SK-N-SH (cell line): ENCODE measurements around the gene GYPC. TPM values are rescaled to one million over a fixed set of nuclear protein-coding genes. Genes with fewer than 3 reads are reported as not detected.
"Not testable (repeated sequence)": the region's sequence is repeated elsewhere in the genome, so short reads cannot be mapped to it uniquely, and the experiment has no call there.

Source experiments
- CTCF ChIA-PET: fragments of 300-600, 350-600 bp; formaldehyde crosslinking; extraction: SDS; loops from one replicate; lab custom pipeline; 2021; lab: Yijun Ruan, JAX
- POLR2A ChIA-PET: fragments of 350-600 bp; sonication (Branson Sonifier 250); formaldehyde crosslinking; extraction: SDS; loops from one replicate; lab custom pipeline; 2020; ENCODE audit warnings: antibody characterized with exemption, inconsistent platforms; lab: Yijun Ruan, JAX
- DNase-seq: peaks from one replicate; pipeline ENCODE4 v3.0.0; 2012
- H2AFZ ChIP-seq: fragments of 200-600 bp; sonication (generic); 2 replicates; pipeline ENCODE4 v1.8.1; 2016; ENCODE audit warnings: antibody characterized with exemption, mild to moderate bottlenecking, low read depth
- H3F3A ChIP-seq: fragments of 200-600 bp; sonication (generic); replicated peaks from 2 replicates; pipeline ENCODE3; 2016; ENCODE audit warnings: antibody characterized with exemption, mild to moderate bottlenecking; ENCODE audit not compliant: insufficient read depth
- H3K27ac ChIP-seq, 2 experiments: fragments of 200-500 bp in 1 of 2; fragments of 200-600 bp in 1 of 2; sonication (Bioruptor generic) in 1 of 2; sonication (generic), shearing (Covaris generic) in 1 of 2; 2 replicates each; pipeline versions ENCODE4 v1.5.1 to v1.6.1; 2014 to 2016; ENCODE audit warnings: low read depth in 2 of 2, inconsistent platforms in 1 of 2, low read length in 1 of 2, mild to moderate bottlenecking in 1 of 2, mixed read lengths in 1 of 2
- H3K27me3 ChIP-seq: fragments of 200-600 bp; sonication (generic), shearing (Covaris generic); 2 replicates; pipeline ENCODE4 v1.6.1; 2016; ENCODE audit warnings: mixed run types; ENCODE audit not compliant: insufficient read depth
- H3K36me3 ChIP-seq, 2 experiments: fragments of 200-500 bp in 1 of 2; fragments of 200-600 bp in 1 of 2; sonication (Bioruptor generic) in 1 of 2; sonication (generic) in 1 of 2; replicated peaks in 1 of 2; 2 replicates each; pipeline versions ENCODE3 to v1.5.1; 2014 to 2016; ENCODE audit warnings: low read length in 1 of 2, mild to moderate bottlenecking in 1 of 2; ENCODE audit not compliant: insufficient read depth in 2 of 2, control insufficient read depth in 1 of 2
- H3K4me1 ChIP-seq, 2 experiments: fragments of 200-500 bp in 1 of 2; fragments of 200-600 bp in 1 of 2; sonication (Bioruptor generic) in 1 of 2; sonication (generic), shearing (Covaris generic) in 1 of 2; 2 replicates each; pipeline versions ENCODE4 v1.5.1 to v1.6.1; 2014 to 2016; ENCODE audit warnings: low read depth in 1 of 2, low read length in 1 of 2, mixed run types in 1 of 2; ENCODE audit not compliant: insufficient read depth in 2 of 2, control insufficient read depth in 1 of 2
- H3K4me2 ChIP-seq: fragments of 200-600 bp; sonication (generic), shearing (Covaris generic); 2 replicates; pipeline ENCODE4 v1.6.1; 2017; ENCODE audit warnings: mixed run types
- H3K4me3 ChIP-seq, 2 experiments: fragments of 200-500 bp in 1 of 2; fragments of 200-600 bp in 1 of 2; sonication (Bioruptor generic) in 1 of 2; sonication (generic), shearing (Covaris generic) in 1 of 2; 2 replicates each; pipeline versions ENCODE4 v1.5.1 to v1.8.1; 2014 to 2016; ENCODE audit warnings: low read depth in 2 of 2, inconsistent platforms in 1 of 2, low read length in 1 of 2, mild to moderate bottlenecking in 1 of 2, mixed read lengths in 1 of 2, moderate library complexity in 1 of 2
- H3K79me2 ChIP-seq: fragments of 200-600 bp; sonication (generic); 2 replicates; pipeline ENCODE4 v1.8.1; 2017; ENCODE audit warnings: mild to moderate bottlenecking; ENCODE audit not compliant: insufficient read depth
- H3K9ac ChIP-seq: fragments of 200-600 bp; sonication (generic); 2 replicates; pipeline ENCODE4 v1.6.1; 2017; ENCODE audit warnings: mixed run types
- H3K9me2 ChIP-seq: fragments of 200-600 bp; sonication (generic); 2 replicates; pipeline ENCODE4 v1.6.1; 2017; ENCODE audit warnings: mixed run types
- H3K9me3 ChIP-seq: fragments of 200-600 bp; sonication (generic); 2 replicates; pipeline ENCODE4 v1.6.1; 2017; ENCODE audit warnings: mixed run types, mild to moderate bottlenecking, moderate library complexity
- H4K20me1 ChIP-seq: fragments of 200-600 bp; sonication (generic); 2 replicates; pipeline ENCODE4 v1.6.1; 2017; ENCODE audit warnings: mild to moderate bottlenecking, mixed run types; ENCODE audit not compliant: insufficient read depth
- CHD2 ChIP-seq: fragments of 150-350 bp; IDR thresholded peaks from 2 replicates; pipeline ENCODE4 v1.6.1; 2018; ENCODE audit warnings: low read length; ENCODE audit not compliant: partially characterized antibody
- ELF1 ChIP-seq: IDR thresholded peaks from 2 replicates; pipeline ENCODE4 v1.4.0; 2012
- FOSL2 ChIP-seq: IDR thresholded peaks from 2 replicates; pipeline ENCODE4 v1.4.0; 2012; ENCODE audit warnings: low read depth, mild to moderate bottlenecking, moderate library complexity, borderline replicate concordance
- FOXM1 ChIP-seq: IDR thresholded peaks from 2 replicates; pipeline ENCODE4 v1.4.0; 2012; ENCODE audit warnings: low read depth, mild to moderate bottlenecking
- GABPA ChIP-seq: IDR thresholded peaks from 2 replicates; pipeline ENCODE4 v1.4.0; 2012; ENCODE audit warnings: low read depth, mild to moderate bottlenecking
- GATA2 ChIP-seq: sonication (generic); formaldehyde crosslinking; IDR thresholded peaks from 2 replicates; pipeline ENCODE4 v1.5.0; 2020; ENCODE audit warnings: mild to moderate bottlenecking, missing genetic modification reagents
- JUND ChIP-seq: IDR thresholded peaks from 2 replicates; pipeline ENCODE4 v1.4.0; 2012
- MEF2A ChIP-seq: IDR thresholded peaks from 2 replicates; pipeline ENCODE4 v1.4.0; 2012; ENCODE audit warnings: low read depth, borderline replicate concordance
- NFIC ChIP-seq: IDR thresholded peaks from 2 replicates; pipeline ENCODE4 v1.4.0; 2012; ENCODE audit warnings: borderline replicate concordance
- NRF1 ChIP-seq: IDR thresholded peaks from 2 replicates; pipeline ENCODE4 v1.6.1; 2012; ENCODE audit warnings: low read depth, mild to moderate bottlenecking, low read length
- RCOR1 ChIP-seq: fragments of 150-350 bp; IDR thresholded peaks from 2 replicates; pipeline ENCODE4 v1.6.1; 2017; ENCODE audit warnings: antibody characterized with exemption, low read length
- RXRA ChIP-seq: IDR thresholded peaks from 2 replicates; pipeline ENCODE4 v1.4.0; 2012; ENCODE audit warnings: low read depth, mild to moderate bottlenecking, borderline replicate concordance
- SMC3 ChIP-seq: IDR thresholded peaks from 2 replicates; pipeline ENCODE4 v1.6.1; 2012; ENCODE audit warnings: low read depth, low read length, improper control_type of control experiment
- TAF1 ChIP-seq: IDR thresholded peaks from 2 replicates; pipeline ENCODE4 v1.6.1; 2012; ENCODE audit warnings: low read depth, mild to moderate bottlenecking, low read length, moderate library complexity, borderline replicate concordance
- YY1 ChIP-seq: IDR thresholded peaks from 2 replicates; pipeline ENCODE4 v1.4.0; 2012; ENCODE audit warnings: low read depth, mild to moderate bottlenecking
- WGBS: methylation state at CpG from one replicate; pipeline ENCODE4 v1.1.6; 2017; ENCODE audit warnings: low lambda C conversion rate; 5-methylcytosine and 5-hydroxymethylcytosine counted together
- polyA plus RNA-seq, 3 experiments: library from polyadenylated mRNA; depleted of rRNA; stranded (reverse); fragments of >200 nt; gene quantifications; 2 replicates each; pipeline ENCODE4 v1.2.3, GENCODE V29; 2012
- TF ChIP-seq, protein P1 (sequence below): IDR thresholded peaks from 2 replicates; pipeline ENCODE4 v1.6.1; 2012; ENCODE audit warnings: mild to moderate bottlenecking, low read depth, low read length, moderate library complexity
- TF ChIP-seq, protein P2 (sequence below): IDR thresholded peaks from 2 replicates; pipeline ENCODE4; 2012
- TF ChIP-seq, protein P3 (sequence below): fragments of 150-350 bp; IDR thresholded peaks from 2 replicates; pipeline ENCODE4 v1.6.1; 2016; ENCODE audit warnings: mild to moderate bottlenecking, low read depth, low read length
- TF ChIP-seq, protein P4 (sequence below): IDR thresholded peaks from 2 replicates; pipeline ENCODE4 v1.4.0; 2012; ENCODE audit warnings: low read depth, borderline replicate concordance

GYPC gene
- polyA plus RNA-seq, 1 of the 3 experiments (the other 2 are of a cell fraction), result not detected

DNA sequence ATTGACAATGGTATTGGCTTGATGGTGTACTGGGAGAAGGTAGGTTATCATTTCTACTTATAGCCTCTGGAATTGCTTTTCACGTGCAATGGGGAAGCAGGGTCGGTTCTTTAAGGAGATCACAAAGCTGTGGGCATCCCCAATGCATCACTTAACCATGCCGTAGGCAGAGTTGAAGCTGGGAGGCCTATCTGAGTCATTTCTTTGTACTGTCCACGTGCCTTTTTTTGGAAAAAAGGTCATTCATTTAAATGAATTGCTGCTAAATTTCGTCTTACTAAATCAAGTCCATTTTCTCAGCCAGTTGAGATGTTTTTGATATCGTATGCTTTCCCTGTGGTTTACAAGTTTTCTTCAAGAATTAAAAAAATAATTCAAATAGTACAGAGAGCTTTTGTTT lies 17.2 kb upstream of the GYPC start:
- ChIA-PET POLR2A (no interaction called here), CTCF (no interaction called here)
- H3K9ac ChIP-seq, result no peak overlapping the region
- no peak overlapping the region for H2AFZ ChIP-seq
- no peaks in the 10 kb centered on the region for H3K9me2 ChIP-seq
- H3K4me3 ChIP-seq, result no peak overlapping the region
- H3K36me3 ChIP-seq, result no peaks in the 10 kb centered on the region
- no peak for DNase-seq
- no peaks in the 10 kb centered on the region for H3K4me1 ChIP-seq
- H4K20me1 ChIP-seq, result no peaks in the 10 kb centered on the region
- WGBS, result 17% methylated on average over 6 of the region's 6 CpGs
- H3K27ac ChIP-seq, result no peak overlapping the region
- TF ChIP-seq YY1, result no peak
- TF ChIP-seq RXRA, result no peak
- no peak for TF ChIP-seq RCOR1
- TF ChIP-seq, protein P1, sequence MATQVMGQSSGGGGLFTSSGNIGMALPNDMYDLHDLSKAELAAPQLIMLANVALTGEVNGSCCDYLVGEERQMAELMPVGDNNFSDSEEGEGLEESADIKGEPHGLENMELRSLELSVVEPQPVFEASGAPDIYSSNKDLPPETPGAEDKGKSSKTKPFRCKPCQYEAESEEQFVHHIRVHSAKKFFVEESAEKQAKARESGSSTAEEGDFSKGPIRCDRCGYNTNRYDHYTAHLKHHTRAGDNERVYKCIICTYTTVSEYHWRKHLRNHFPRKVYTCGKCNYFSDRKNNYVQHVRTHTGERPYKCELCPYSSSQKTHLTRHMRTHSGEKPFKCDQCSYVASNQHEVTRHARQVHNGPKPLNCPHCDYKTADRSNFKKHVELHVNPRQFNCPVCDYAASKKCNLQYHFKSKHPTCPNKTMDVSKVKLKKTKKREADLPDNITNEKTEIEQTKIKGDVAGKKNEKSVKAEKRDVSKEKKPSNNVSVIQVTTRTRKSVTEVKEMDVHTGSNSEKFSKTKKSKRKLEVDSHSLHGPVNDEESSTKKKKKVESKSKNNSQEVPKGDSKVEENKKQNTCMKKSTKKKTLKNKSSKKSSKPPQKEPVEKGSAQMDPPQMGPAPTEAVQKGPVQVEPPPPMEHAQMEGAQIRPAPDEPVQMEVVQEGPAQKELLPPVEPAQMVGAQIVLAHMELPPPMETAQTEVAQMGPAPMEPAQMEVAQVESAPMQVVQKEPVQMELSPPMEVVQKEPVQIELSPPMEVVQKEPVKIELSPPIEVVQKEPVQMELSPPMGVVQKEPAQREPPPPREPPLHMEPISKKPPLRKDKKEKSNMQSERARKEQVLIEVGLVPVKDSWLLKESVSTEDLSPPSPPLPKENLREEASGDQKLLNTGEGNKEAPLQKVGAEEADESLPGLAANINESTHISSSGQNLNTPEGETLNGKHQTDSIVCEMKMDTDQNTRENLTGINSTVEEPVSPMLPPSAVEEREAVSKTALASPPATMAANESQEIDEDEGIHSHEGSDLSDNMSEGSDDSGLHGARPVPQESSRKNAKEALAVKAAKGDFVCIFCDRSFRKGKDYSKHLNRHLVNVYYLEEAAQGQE, result no peak
- no peak for TF ChIP-seq ELF1
- TF ChIP-seq CHD2, result no peak
- no peak for TF ChIP-seq NFIC
- TF ChIP-seq FOSL2, result no peak
- no peak for TF ChIP-seq TAF1
- H3K27me3 ChIP-seq, result no peaks in the 10 kb centered on the region
- H3K79me2 ChIP-seq, result no peaks in the 10 kb centered on the region
- H3F3A ChIP-seq, result no peaks in the 10 kb centered on the region
- H3K9me3 ChIP-seq, result no peaks in the 10 kb centered on the region
- no peak overlapping the region for H3K4me2 ChIP-seq

DNA sequence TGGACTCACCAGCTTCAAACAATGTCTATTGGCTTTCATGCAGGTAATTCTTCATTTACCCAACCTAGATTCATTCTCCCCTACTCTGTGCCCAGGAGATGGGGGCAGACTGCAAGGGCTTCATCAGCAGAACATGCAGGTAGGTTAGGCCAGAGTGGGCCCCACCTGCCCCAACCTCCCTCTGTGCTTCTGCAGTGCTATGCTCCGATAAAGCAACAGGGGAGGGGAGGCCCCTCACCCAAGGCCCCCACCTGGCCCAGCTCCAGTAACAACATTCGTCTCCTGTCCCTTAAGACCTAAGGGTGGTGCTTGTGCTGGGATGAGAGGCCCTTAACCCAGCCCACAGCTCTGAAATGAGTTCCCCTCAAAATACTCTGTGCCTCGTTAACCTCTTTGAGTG lies 16.7 kb upstream of the GYPC start:
- POLR2A ChIA-PET, result no interaction called here
- no peak for DNase-seq
- Histone ChIP-seq H3K4me2 (no peak overlapping the region), H3K79me2 (no peaks in the 10 kb centered on the region), H3F3A (no peaks in the 10 kb centered on the region), H3K27me3 (no peaks in the 10 kb centered on the region), H2AFZ (no peak overlapping the region), H4K20me1 (no peaks in the 10 kb centered on the region), H3K9me2 (no peaks in the 10 kb centered on the region), H3K27ac (no peak overlapping the region), H3K4me3 (no peak overlapping the region)
- WGBS, result 0% methylated on average over 1 of the region's 3 CpGs
- CTCF ChIA-PET, result no interaction called here
- TF ChIP-seq, protein P2, sequence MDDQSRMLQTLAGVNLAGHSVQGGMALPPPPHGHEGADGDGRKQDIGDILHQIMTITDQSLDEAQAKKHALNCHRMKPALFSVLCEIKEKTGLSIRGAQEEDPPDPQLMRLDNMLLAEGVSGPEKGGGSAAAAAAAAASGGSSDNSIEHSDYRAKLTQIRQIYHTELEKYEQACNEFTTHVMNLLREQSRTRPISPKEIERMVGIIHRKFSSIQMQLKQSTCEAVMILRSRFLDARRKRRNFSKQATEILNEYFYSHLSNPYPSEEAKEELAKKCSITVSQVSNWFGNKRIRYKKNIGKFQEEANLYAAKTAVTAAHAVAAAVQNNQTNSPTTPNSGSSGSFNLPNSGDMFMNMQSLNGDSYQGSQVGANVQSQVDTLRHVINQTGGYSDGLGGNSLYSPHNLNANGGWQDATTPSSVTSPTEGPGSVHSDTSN, result no peak
- TF ChIP-seq GABPA (no peak), YY1 (no peak), JUND (no peak), NRF1 (no peak), MEF2A (no peak), GATA2 (no peak), NFIC (no peak), SMC3 (no peak), FOXM1 (no peak)
- TF ChIP-seq, protein P3, sequence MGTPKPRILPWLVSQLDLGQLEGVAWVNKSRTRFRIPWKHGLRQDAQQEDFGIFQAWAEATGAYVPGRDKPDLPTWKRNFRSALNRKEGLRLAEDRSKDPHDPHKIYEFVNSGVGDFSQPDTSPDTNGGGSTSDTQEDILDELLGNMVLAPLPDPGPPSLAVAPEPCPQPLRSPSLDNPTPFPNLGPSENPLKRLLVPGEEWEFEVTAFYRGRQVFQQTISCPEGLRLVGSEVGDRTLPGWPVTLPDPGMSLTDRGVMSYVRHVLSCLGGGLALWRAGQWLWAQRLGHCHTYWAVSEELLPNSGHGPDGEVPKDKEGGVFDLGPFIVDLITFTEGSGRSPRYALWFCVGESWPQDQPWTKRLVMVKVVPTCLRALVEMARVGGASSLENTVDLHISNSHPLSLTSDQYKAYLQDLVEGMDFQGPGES, result no peak
- TF ChIP-seq, protein P4, sequence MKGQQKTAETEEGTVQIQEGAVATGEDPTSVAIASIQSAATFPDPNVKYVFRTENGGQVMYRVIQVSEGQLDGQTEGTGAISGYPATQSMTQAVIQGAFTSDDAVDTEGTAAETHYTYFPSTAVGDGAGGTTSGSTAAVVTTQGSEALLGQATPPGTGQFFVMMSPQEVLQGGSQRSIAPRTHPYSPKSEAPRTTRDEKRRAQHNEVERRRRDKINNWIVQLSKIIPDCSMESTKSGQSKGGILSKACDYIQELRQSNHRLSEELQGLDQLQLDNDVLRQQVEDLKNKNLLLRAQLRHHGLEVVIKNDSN, result no peak
- TF ChIP-seq, all 33 proteins: peak for 0
- Histone ChIP-seq H3K4me1 (no peaks in the 10 kb centered on the region), H3K9ac (no peak overlapping the region), H3K9me3 (no peaks in the 10 kb centered on the region), H3K36me3 (no peaks in the 10 kb centered on the region)

DNA sequence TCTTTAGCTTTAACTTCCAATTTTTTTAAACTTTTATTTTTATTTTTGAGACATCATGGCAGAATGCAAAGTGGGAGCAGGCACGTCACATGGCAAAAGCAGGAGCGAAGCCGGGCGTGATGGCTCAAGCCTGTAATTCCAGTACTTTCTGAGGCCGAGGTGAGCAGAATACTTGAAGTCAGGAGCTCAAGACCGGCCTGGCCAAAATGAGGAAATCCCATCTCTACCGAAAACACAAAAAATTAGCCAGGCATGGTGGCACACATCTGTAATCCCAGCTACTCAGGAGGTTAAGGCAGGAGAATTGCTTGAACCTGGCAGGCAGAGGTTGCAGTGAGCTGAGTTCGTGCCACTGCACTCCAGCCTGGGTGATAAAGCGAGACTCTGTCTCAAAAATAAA lies 14.7 kb upstream of the GYPC start:
- H3K9ac ChIP-seq, H3K27me3 ChIP-seq, H3K79me2 ChIP-seq, CTCF ChIA-PET, H3K36me3 ChIP-seq, H3K4me3 ChIP-seq, DNase-seq, POLR2A ChIA-PET, H3K27ac ChIP-seq, H3F3A ChIP-seq, H3K4me2 ChIP-seq, H4K20me1 ChIP-seq, H3K9me3 ChIP-seq, H2AFZ ChIP-seq, H3K9me2 ChIP-seq, H3K4me1 ChIP-seq: not testable (repeated sequence)
- 35% methylated on average over 9 of the region's 9 CpGs for WGBS
